Measurements from ENCODE around the gene SNRPA.

SNRPA gene

GRCh38 chr19:40705362-40705651, 45.7 kb upstream of the SNRPA start:
- no peak for DNase-seq (ENCODE audit: low read depth)
- TF ChIP-seq CTCF (IDR thresholded peaks at IDR 0.05; ENCODE audit: low read depth, low read length) (no peak), MYC (IDR thresholded peaks at IDR 0.05; ENCODE audit: low read depth, low read length) (no peak), POLR2A (IDR thresholded peaks at IDR 0.05; ENCODE audit: extremely low read depth, insufficient read length) (no peak), MAX (IDR thresholded peaks at IDR 0.05; ENCODE audit: low read depth, low read length) (no peak)
- no peak overlapping the region for H3K4me3 ChIP-seq (ENCODE audit: low read depth, low read length)

GRCh38 chr19:40705950-40706619, 44.9 kb upstream of the SNRPA start:
- no peak for TF ChIP-seq MYC (IDR thresholded peaks at IDR 0.05; ENCODE audit: low read depth, low read length)
- TF ChIP-seq POLR2A (IDR thresholded peaks at IDR 0.05; ENCODE audit: extremely low read depth, insufficient read length), result no peak
- no peak for DNase-seq (ENCODE audit: low read depth)
- H3K4me3 ChIP-seq (ENCODE audit: low read depth, low read length), result no peak overlapping the region

- no peak overlapping the region for H3K4me3 ChIP-seq (ENCODE audit: low read depth, low read length)
- TF ChIP-seq POLR2A (IDR thresholded peaks at IDR 0.05; ENCODE audit: extremely low read depth, insufficient read length) (no peak), CTCF (IDR thresholded peaks at IDR 0.05; ENCODE audit: low read depth, low read length) (no peak), MAX (IDR thresholded peaks at IDR 0.05; ENCODE audit: low read depth, low read length) (no peak), MYC (IDR thresholded peaks at IDR 0.05; ENCODE audit: low read depth, low read length) (no peak)
- no peak for DNase-seq (ENCODE audit: low read depth)
Measured at GRCh38 chr19:40707615-40708014, 43.4 kb upstream of the SNRPA start.

GRCh38 chr19:40709817-40710216, 41.2 kb upstream of the SNRPA start:
- no peak overlapping the region for H3K4me3 ChIP-seq (ENCODE audit: low read depth, low read length)
- TF ChIP-seq MAX (IDR thresholded peaks at IDR 0.05; ENCODE audit: low read depth, low read length), result no peak
- DNase-seq (ENCODE audit: low read depth), result no peak

- H3K4me3 ChIP-seq (ENCODE audit: low read depth, low read length), result no peak overlapping the region
- TF ChIP-seq MYC (IDR thresholded peaks at IDR 0.05; ENCODE audit: low read depth, low read length) (no peak), POLR2A (IDR thresholded peaks at IDR 0.05; ENCODE audit: extremely low read depth, insufficient read length) (no peak), CTCF (IDR thresholded peaks at IDR 0.05; ENCODE audit: low read depth, low read length) (no peak), MAX (IDR thresholded peaks at IDR 0.05; ENCODE audit: low read depth, low read length) (no peak)
- no peak for DNase-seq (ENCODE audit: low read depth)
Measured at GRCh38 chr19:40713939-40714338, 37.1 kb upstream of the SNRPA start.

- peak overlapping the region; percentile 55 for H3K4me3 ChIP-seq (ENCODE audit: low read depth, low read length)
- TF ChIP-seq MYC (IDR thresholded peaks at IDR 0.05; ENCODE audit: low read depth, low read length), result no peak
- no peak for TF ChIP-seq MAX (IDR thresholded peaks at IDR 0.05; ENCODE audit: low read depth, low read length)
- TF ChIP-seq POLR2A (IDR thresholded peaks at IDR 0.05; ENCODE audit: extremely low read depth, insufficient read length), result no peak
- no peak for TF ChIP-seq CTCF (IDR thresholded peaks at IDR 0.05; ENCODE audit: low read depth, low read length)
- peak; percentile 84 for DNase-seq (ENCODE audit: low read depth)
Measured at GRCh38 chr19:40714441-40715299, 36.3 kb upstream of the SNRPA start.

Data from NB4 (cell line).